NOMO-1 treated with dmso at 0.1 percent for 144 hours (cell line): ENCODE measurements around the gene SPATA22.
"Not testable (repeated sequence)": the region's sequence is repeated elsewhere in the genome, so short reads cannot be mapped to it uniquely, and the experiment has no call there.

ENCODE experiments used
- DNase-seq: peaks from one replicate; lab custom pipeline; 2025; ENCODE audit not compliant: unreplicated experiment; lab: John Stamatoyannopoulos, UW

SPATA22 gene

GRCh38 chr17:3471599-3471998, at the start of gene SPATA22:
SPATA22 (minus strand) TSS chr17:3471819; CDS start chr17:3469325, 2,494 bp downstream.
- DNase-seq, result no peak

- DNase-seq, result not testable (repeated sequence)
Observed at GRCh38 chr17:3519472-3519871, 47.9 kb upstream of the SPATA22 start.

GRCh38 chr17:3514873-3515272, 43.3 kb upstream of the SPATA22 start:
- DNase-seq, result no peak

GRCh38 chr17:3514167-3514566, 42.5 kb upstream of the SPATA22 start:
- not testable (repeated sequence) for DNase-seq

- no peak for DNase-seq
Observed at GRCh38 chr17:3513305-3514035, 41.9 kb upstream of the SPATA22 start.

GRCh38 chr17:3512505-3513171, 41.0 kb upstream of the SPATA22 start:
- no peak for DNase-seq

- DNase-seq, result no peak
Observed at GRCh38 chr17:3511852-3512504, 40.4 kb upstream of the SPATA22 start.

GRCh38 chr17:3510090-3510489, 38.5 kb upstream of the SPATA22 start:
- DNase-seq, result no peak

- DNase-seq, result no peak
Observed at GRCh38 chr17:3507869-3508268, 36.2 kb upstream of the SPATA22 start.

- no peak for DNase-seq
Observed at GRCh38 chr17:3507071-3507470, 35.5 kb upstream of the SPATA22 start.

GRCh38 chr17:3506054-3506453, 34.4 kb upstream of the SPATA22 start:
- DNase-seq, result no peak

GRCh38 chr17:3505008-3505407, 33.4 kb upstream of the SPATA22 start:
- DNase-seq, result no peak

GRCh38 chr17:3503285-3503684, 31.7 kb upstream of the SPATA22 start:
- no peak for DNase-seq

- DNase-seq, result no peak
Observed at GRCh38 chr17:3502466-3502865, 30.8 kb upstream of the SPATA22 start.

- no peak for DNase-seq
Observed at GRCh38 chr17:3501344-3501743, 29.7 kb upstream of the SPATA22 start.

- no peak for DNase-seq
Observed at GRCh38 chr17:3497101-3497500, 25.5 kb upstream of the SPATA22 start.

- DNase-seq, result no peak
Observed at GRCh38 chr17:3485481-3486068, 14.0 kb upstream of the SPATA22 start.

- no peak for DNase-seq
Observed at GRCh38 chr17:3482852-3483251, 11.2 kb upstream of the SPATA22 start.

GRCh38 chr17:3479988-3480387, 8.4 kb upstream of the SPATA22 start:
- no peak for DNase-seq

GRCh38 chr17:3475812-3476610, 4.4 kb upstream of the SPATA22 start, which contains the start of gene ASPA:
ASPA (plus strand) TSS chr17:3475997; CDS start chr17:3476160, 163 bp downstream.
- DNase-seq, result no peak

GRCh38 chr17:3475251-3475685, 3.6 kb upstream of the SPATA22 start:
- DNase-seq, result no peak
